Measurements from ENCODE around the gene PRKAA1. TPM values are rescaled to one million over a fixed set of nuclear protein-coding genes. Genes with fewer than 3 reads are reported as not detected.
"Not testable (repeated sequence)": the region's sequence is repeated elsewhere in the genome, so short reads cannot be mapped to it uniquely, and the experiment has no call there.

The PRKAA1 gene

DNA sequence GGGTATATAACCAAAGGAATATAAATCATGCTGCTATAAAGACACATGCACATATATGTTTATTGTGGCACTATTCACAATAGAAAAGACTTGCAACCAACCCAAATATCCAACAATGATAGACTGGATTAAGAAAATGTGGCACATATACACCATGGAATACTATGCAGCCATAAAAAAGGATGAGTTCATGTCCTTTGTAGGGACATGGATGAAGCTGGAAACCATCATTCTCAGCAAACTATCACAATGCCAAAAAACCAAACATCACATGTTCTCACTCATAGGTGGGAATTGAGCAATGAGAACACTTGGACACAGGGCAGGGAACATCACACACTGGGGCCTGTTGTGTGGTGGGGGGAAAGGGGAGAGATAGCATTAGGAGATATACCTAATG, 87.6 kb downstream of the PRKAA1 start:
- not testable (repeated sequence) for H3K79me1 ChIP-seq (ENCODE audit: low read length); H3K4me3 ChIP-seq (ENCODE audit: low read length); H3K4me1 ChIP-seq (ENCODE audit: control insufficient read depth, low read depth, low read length); H3K4me2 ChIP-seq (ENCODE audit: low read length); H3K18ac ChIP-seq (ENCODE audit: low read length); H4K5ac ChIP-seq (ENCODE audit: low read length); H2BK5ac ChIP-seq (ENCODE audit: low read length); H3K23ac ChIP-seq (ENCODE audit: low read length); H2AK5ac ChIP-seq (ENCODE audit: low read length); H2BK120ac ChIP-seq (ENCODE audit: low read depth, low read length); H3K27me3 ChIP-seq (ENCODE audit: insufficient read depth, low read length, poor library complexity); H3K27ac ChIP-seq (ENCODE audit: low read depth, low read length); H3K4ac ChIP-seq (ENCODE audit: low read depth, low read length); DNase-seq; H2BK15ac ChIP-seq (replicated peaks; ENCODE audit: low read depth); H3K56ac ChIP-seq (ENCODE audit: low read length); H3K9ac ChIP-seq (ENCODE audit: low read length); H4K8ac ChIP-seq (ENCODE audit: low read depth, low read length); H3K79me2 ChIP-seq (ENCODE audit: control insufficient read depth, insufficient read depth, low read length); H3K36me3 ChIP-seq (ENCODE audit: control insufficient read depth, insufficient read depth, low read length)

Small RNAs within 50 kb of the gene (small RNA-seq; reads per million reads assigned to genes)
- gene RF00191 (ENCODE audit: insufficient read depth) (not detected), gene SNORD72 (ENCODE audit: insufficient read depth) (1,156 reads per million, percentile 99 among the genes with 10 or more reads in this experiment)
